ENCODE results near the gene ZCWPW2. TPM values are rescaled to one million over a fixed set of nuclear protein-coding genes. Genes with fewer than 3 reads are reported as not detected.

Gene ZCWPW2, protein sequence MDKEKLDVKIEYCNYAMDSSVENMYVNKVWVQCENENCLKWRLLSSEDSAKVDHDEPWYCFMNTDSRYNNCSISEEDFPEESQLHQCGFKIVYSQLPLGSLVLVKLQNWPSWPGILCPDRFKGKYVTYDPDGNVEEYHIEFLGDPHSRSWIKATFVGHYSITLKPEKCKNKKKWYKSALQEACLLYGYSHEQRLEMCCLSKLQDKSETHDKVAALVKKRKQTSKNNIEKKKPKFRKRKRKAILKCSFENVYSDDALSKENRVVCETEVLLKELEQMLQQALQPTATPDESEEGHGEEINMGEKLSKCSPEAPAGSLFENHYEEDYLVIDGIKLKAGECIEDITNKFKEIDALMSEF
- total RNA-seq = 1 to 10 TPM in 1 of 2 donors, under 1 TPM in 1; 0.98 to 2.1 TPM
- under 1 TPM; 0.37 to 0.77 TPM for polyA plus RNA-seq
- long read RNA-seq, donor 1 = 0 reads
- long read RNA-seq, donor 2 = 0 reads
- long read RNA-seq, donor 3 = 0 reads
- long read RNA-seq, donor 4 = 0 reads
- long read RNA-seq, donor 5 = 0 reads

DNA sequence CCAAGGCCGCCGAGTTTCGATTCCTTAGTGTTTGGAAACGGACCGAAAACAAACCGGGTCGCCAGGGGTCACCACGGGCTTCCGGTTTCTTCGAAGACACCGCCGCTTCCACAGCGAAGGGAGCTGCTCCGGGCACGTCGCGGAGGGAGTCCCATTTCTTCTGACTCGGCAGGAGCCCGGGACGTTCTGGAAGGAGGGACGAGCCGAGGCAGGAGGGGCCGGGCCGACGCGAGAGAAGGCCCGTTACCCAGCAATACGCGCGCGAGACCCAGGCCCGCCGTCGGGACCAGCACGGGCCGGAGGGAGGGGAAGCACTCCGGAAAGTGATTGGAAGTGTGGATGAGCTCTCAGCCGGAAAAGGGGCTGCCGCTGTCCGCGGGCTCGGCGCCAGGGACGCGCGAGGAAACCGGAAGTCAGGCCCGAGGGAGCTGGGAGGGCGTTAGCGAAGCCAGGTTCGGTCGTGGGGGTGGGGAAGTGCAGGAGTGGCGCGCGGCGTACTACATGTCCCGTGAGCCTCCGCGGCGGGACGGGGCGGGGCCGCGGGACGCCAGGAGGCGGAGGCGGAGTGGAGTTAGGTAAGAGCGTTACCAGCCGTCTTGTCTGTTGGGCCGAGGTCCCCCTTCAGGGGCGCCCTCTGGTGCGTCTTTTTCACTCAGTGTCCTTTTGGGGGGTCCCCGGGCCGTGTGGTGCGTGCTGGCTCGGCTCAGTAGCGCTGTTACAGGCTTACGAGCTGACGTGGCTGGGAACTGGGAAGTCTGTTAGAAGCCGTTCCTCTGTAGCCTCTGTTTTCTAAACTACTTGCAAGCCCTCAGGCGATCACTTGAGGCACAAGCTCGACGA, at the start of gene ZCWPW2, which contains the start of gene AZI2:
ZCWPW2 (plus strand) TSS at position 93 of the 840 bp plus-strand sequence. CDS start 64,348 bp downstream, outside the sequence.
AZI2 (minus strand) TSS at position 196 of the 840 bp plus-strand sequence. CDS start 8,207 bp downstream, outside the sequence.
- Histone ChIP-seq H3K4me1 (ENCODE audit: control insufficient read depth in 5 of 5, insufficient read depth in 5 of 5, low read length in 5 of 5) (peaks cover 0 to 28% (median 13%) of the 10 kb centered on the region in 5 donors), H3K27me3 (ENCODE audit: control insufficient read depth in 3 of 3, insufficient read depth in 3 of 3, low read length in 2 of 3) (no peaks in the 10 kb centered on the region), H3K9ac (ENCODE audit: insufficient read depth in 1 of 2, low read length in 2 of 2) (peak within 1 kb of the TSS; percentile 89 to 98), H3K27ac (ENCODE audit: low read depth in 1 of 2, low read length in 1 of 2) (peak within 1 kb of the TSS; percentile 98 to 99), H3K36me3 (ENCODE audit: control insufficient read depth in 4 of 4, insufficient read depth in 4 of 4, low read length in 4 of 4) (peaks cover 0 to 11% (median 8%) of the 10 kb centered on the region in 4 donors), H3K4me3 (peak within 1 kb of the TSS; percentile 78), H3K9me3 (ENCODE audit: control insufficient read depth in 4 of 4, insufficient read depth in 3 of 4, low read length in 3 of 4) (peaks cover 1 to 12% (median 6%) of the 10 kb centered on the region in 4 donors)
- ATAC-seq (ENCODE audit: insufficient read depth, low FRiP score) = peak; percentile 97
- TF ChIP-seq, protein P1, sequence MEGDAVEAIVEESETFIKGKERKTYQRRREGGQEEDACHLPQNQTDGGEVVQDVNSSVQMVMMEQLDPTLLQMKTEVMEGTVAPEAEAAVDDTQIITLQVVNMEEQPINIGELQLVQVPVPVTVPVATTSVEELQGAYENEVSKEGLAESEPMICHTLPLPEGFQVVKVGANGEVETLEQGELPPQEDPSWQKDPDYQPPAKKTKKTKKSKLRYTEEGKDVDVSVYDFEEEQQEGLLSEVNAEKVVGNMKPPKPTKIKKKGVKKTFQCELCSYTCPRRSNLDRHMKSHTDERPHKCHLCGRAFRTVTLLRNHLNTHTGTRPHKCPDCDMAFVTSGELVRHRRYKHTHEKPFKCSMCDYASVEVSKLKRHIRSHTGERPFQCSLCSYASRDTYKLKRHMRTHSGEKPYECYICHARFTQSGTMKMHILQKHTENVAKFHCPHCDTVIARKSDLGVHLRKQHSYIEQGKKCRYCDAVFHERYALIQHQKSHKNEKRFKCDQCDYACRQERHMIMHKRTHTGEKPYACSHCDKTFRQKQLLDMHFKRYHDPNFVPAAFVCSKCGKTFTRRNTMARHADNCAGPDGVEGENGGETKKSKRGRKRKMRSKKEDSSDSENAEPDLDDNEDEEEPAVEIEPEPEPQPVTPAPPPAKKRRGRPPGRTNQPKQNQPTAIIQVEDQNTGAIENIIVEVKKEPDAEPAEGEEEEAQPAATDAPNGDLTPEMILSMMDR (IDR thresholded peaks at IDR 0.05; ENCODE audit: control extremely low read depth, extremely low read depth) = no peak
- DNase-seq = peak; percentile 99
- WGBS, 2 donors = 0% methylated on average over 74 to 83 of the region's 83 CpGs

DNA sequence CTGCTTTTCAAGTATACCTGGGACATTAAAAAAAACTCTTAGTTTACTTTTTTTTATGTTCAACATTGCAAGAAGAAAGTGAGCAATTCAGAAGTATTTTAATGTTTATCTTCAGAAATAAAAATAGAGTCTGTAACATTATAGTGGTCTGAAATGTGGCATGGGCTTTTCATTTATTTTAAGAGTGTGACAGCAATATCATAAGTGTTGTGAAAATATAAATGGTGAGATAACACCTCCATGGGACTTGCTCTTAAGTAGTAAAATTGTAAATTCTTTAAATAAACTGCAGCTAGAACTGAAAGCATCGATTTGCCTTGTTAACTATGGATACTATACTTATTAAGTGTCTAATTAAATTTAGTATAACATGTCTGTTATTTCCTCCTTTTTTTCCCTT, 48.8 kb upstream of the ZCWPW2 start:
- no peak for DNase-seq
- WGBS, 2 donors = 90 to 96% methylated on average over 1 of the region's 1 CpG
- Histone ChIP-seq H3K4me1 (ENCODE audit: control insufficient read depth in 5 of 5, insufficient read depth in 5 of 5, low read length in 5 of 5) (no peaks in the 10 kb centered on the region), H3K9ac (ENCODE audit: insufficient read depth in 1 of 2, low read length in 2 of 2) (no peak overlapping the region), H3K4me3 (no peak overlapping the region), H3K27ac (ENCODE audit: low read depth in 1 of 2, low read length in 1 of 2) (no peak overlapping the region), H3K36me3 (ENCODE audit: control insufficient read depth in 4 of 4, insufficient read depth in 4 of 4, low read length in 4 of 4) (peaks cover 0 to 2% (median under 1%) of the 10 kb centered on the region in 4 donors), H3K9me3 (ENCODE audit: control insufficient read depth in 4 of 4, insufficient read depth in 3 of 4, low read length in 3 of 4) (no peaks in the 10 kb centered on the region), H3K27me3 (ENCODE audit: control insufficient read depth in 3 of 3, insufficient read depth in 3 of 3, low read length in 2 of 3) (no peaks in the 10 kb centered on the region)
- ATAC-seq (ENCODE audit: insufficient read depth, low FRiP score) = no peak
- TF ChIP-seq, protein P1 (IDR thresholded peaks at IDR 0.05; ENCODE audit: control extremely low read depth, extremely low read depth) = no peak

DNA sequence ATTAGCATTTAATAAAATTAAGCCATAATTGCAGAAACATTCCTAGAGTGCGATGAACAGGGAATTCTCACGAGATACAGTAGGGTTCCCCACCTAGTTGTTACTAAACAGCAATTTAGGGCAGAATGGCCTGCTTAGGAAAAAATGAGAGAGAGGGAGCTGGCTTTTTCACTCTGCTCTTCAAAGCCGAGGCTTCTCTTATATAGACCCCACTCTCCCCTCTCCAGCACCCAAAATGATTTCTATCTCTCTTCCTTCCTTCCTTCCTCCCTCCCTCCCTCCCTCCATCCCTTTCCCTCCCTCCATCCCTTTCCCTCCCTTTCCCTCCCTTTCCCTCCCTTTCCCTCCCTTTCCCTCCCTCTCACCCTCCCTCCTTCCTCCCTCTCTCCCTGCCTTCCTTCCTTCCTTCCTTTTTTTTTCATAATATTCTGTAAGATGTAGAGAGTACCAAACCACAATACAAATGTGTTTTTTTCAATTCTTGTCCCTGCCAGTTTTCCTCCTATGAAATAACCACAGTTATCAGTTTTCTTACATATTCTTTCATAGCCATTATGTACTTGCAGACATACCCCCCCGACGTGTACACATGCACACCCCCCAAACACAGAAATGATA, 48.1 kb upstream of the ZCWPW2 start:
- no peaks in the 10 kb centered on the region for H3K9me3 ChIP-seq (ENCODE audit: control insufficient read depth in 4 of 4, insufficient read depth in 3 of 4, low read length in 3 of 4)
- ATAC-seq (ENCODE audit: insufficient read depth, low FRiP score) (no peak), DNase-seq (no peak)
- H3K27me3 ChIP-seq (ENCODE audit: control insufficient read depth in 3 of 3, insufficient read depth in 3 of 3, low read length in 2 of 3) = no peaks in the 10 kb centered on the region
- no peak overlapping the region for H3K9ac ChIP-seq (ENCODE audit: insufficient read depth in 1 of 2, low read length in 2 of 2)
- H3K4me1 ChIP-seq (ENCODE audit: control insufficient read depth in 5 of 5, insufficient read depth in 5 of 5, low read length in 5 of 5) = no peaks in the 10 kb centered on the region
- no peak overlapping the region for H3K4me3 ChIP-seq
- no peak overlapping the region for H3K27ac ChIP-seq (ENCODE audit: low read depth in 1 of 2, low read length in 1 of 2)
- TF ChIP-seq, protein P1 (IDR thresholded peaks at IDR 0.05; ENCODE audit: control extremely low read depth, extremely low read depth) = no peak
- 84 to 93% methylated on average over 5 of the region's 5 CpGs for WGBS, 2 donors
- peaks cover 0 to 2% (median under 1%) of the 10 kb centered on the region in 4 donors for H3K36me3 ChIP-seq (ENCODE audit: control insufficient read depth in 4 of 4, insufficient read depth in 4 of 4, low read length in 4 of 4)

All from lung (tissue), 16 donors.